GM12875 (cell line): Measurements from ENCODE around the gene ZCCHC3.

ENCODE experiments used
- H3K4me3 ChIP-seq: one replicate; pipeline ENCODE4 v1.5.1; 2011; ENCODE audit warnings: low read depth, low read length, control low read depth
- TF ChIP-seq, protein P1 (sequence below): IDR thresholded peaks from 2 replicates; pipeline ENCODE4 v1.5.1; 2011; ENCODE audit warnings: low read depth, mild to moderate bottlenecking, control low read depth, inconsistent platforms, low read length, moderate library complexity, borderline replicate concordance; ENCODE audit not compliant: insufficient read depth

The ZCCHC3 gene

GRCh38 chr20:326645-327185, 29.3 kb downstream of the ZCCHC3 start:
- H3K4me3 ChIP-seq = peak overlapping the region; percentile 61

DNA sequence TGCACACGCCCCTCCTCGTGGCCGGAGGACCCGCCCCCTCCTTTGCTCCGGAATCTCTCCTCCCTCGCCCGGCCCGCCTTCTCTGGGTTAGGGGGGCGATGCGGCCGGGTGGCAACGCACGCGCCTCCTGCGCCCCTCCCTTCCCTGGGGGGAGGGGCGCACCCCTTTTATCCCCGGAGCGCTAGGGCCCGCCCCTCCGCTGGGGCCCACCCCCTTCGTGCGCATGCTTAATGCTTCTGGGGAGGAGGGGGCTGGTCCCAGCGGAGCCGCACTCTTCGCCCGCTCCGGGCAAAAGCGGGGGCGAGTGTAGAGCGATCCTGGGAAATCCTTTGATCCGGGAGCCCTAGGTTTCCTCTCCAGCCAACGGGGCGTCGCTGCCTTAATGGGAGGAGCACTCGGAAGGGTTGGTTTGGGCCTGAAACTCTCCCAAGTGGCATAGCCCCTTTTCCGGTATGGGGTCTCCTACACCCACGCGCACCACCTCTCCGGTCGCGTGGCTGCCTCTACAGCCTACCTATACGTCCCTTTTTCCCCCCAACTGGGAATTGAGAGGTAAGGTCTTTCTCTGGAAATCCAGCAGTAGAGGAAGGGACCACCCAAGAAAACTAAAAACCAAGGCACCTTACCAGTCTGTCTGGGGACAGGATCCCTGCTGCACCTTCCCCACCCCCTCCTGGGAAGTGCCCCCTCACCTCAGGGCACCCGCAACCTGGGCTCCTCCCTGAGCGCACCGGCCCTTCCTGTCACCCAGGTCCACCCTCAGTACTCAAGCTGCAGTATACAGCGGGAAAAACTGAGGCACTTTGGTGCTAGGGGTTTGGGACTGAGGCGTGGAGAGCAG, 30.0 kb downstream of the ZCCHC3 start:
- TF ChIP-seq, protein P1, sequence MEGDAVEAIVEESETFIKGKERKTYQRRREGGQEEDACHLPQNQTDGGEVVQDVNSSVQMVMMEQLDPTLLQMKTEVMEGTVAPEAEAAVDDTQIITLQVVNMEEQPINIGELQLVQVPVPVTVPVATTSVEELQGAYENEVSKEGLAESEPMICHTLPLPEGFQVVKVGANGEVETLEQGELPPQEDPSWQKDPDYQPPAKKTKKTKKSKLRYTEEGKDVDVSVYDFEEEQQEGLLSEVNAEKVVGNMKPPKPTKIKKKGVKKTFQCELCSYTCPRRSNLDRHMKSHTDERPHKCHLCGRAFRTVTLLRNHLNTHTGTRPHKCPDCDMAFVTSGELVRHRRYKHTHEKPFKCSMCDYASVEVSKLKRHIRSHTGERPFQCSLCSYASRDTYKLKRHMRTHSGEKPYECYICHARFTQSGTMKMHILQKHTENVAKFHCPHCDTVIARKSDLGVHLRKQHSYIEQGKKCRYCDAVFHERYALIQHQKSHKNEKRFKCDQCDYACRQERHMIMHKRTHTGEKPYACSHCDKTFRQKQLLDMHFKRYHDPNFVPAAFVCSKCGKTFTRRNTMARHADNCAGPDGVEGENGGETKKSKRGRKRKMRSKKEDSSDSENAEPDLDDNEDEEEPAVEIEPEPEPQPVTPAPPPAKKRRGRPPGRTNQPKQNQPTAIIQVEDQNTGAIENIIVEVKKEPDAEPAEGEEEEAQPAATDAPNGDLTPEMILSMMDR = no peak
- H3K4me3 ChIP-seq = peak overlapping the region; percentile 61

More at GRCh38 chr20:326645-327185, 29.3 kb downstream of the ZCCHC3 start:
- TF ChIP-seq, protein P1 = no peak

GRCh38 chr20:328027-328974, 30.9 kb downstream of the ZCCHC3 start:
- H3K4me3 ChIP-seq = no peak overlapping the region
- TF ChIP-seq, protein P1 = no peak

DNA sequence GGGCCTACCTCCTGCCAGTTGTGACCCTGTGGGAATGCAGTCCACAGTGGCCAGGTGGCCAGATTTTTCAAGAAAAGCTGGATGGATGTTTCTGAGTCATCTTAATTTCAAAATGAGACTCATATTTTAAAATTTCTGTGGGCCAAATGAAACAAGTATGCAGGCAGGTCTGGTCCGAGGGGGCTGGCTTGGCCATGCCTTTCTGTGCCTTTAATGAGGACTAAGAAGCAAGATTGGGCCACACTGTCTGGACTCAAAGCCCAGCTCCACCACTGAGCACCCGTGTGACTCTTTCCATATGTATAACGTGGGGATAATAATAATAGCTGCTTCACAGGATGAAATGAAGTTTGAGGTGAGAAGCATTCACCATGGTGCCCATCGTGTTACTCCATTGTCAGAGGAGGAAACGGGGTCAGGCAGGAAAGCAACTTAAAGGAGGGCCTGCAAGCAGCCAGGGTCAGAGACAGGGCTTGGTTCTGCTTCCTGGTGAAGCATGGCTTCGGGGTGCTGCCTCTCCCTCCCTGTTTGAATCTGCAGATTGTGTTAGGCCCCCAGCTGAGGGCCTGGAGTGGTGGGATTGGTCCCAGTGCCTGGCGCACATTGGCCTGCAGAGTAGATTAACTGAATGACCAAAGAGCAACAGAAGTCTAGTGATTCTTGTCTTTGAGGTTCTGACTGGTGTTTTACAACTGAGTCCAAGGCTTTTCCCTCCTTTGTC, 31.8 kb downstream of the ZCCHC3 start:
- H3K4me3 ChIP-seq = no peak overlapping the region
- TF ChIP-seq, protein P1 = no peak

DNA sequence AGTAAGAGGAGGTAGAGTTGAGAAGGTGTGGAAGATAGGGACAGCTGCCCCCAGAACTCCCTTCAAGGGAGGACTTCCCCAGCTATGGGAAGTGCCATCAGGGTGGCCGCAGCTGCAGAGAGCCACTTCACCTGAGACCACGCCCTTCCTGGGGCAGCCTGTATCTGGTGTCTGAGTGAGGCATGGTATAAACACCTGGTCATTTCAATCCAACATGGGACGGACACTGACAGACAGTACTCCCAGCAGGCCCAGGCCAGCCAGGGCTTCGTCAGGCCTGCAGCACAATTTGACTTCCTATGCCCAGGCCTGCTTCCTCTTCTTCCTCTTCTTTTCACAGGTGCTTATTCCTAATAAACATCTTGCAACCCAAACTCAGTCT, 32.5 kb downstream of the ZCCHC3 start:
- no peak overlapping the region for H3K4me3 ChIP-seq
- TF ChIP-seq, protein P1 = no peak

DNA sequence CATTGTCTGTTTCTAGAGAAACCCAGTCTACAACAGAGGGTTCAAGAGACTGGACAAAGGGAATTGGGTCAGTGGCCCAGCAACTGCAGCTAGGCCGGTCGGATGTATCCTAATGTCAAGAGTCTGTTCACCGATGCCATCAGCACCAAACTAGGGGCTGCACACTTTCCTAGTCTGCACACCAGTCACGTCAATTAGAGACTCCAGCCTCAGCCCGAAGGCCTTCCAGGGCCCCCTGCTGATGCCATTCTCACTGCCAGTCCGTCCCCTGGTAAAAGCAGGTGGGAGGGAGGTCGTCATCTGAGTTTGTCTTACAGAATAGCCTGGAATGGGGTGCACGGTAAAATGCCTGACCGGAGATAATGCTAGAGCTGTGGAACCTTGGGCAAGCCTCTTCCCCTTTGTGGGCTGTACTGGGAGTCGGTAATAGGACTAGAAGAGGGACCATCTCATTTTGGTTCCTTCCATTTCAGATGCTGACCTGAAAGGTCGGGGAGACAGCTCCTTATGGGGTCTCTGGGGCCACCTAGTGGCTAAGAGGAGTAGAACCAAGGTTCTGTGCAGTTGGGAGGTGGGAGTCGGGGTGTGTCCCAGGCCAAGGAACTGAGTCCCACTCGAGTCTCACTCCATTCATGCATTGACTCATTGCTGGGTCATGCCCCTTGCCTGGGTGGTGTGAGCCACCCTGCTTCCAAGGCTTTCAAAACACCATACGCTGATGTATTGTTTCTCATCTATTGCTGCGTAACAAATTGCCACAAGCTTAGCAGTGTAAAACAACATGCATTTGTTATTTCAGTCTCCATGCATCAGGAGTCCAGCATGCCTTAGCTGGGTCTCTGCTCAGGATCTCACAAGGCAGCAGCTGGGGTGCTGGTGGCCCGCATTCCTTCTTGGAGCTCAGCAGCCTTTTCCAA, 33.1 kb downstream of the ZCCHC3 start:
- no peak overlapping the region for H3K4me3 ChIP-seq
- TF ChIP-seq, protein P1 = peak; percentile 89
